CD4-positive, alpha-beta T cell treated with Interleukin-4 for 1 hour (primary cell): ENCODE results near the gene PNRC2.
"Not testable (repeated sequence)": the region's sequence is repeated elsewhere in the genome, so short reads cannot be mapped to it uniquely, and the experiment has no call there.

Experiments
- DNase-seq, 2 donors: peaks; one replicate each; pipeline ENCODE4 v3.0.0-alpha.2; 2020 to 2022

Gene PNRC2

DNA sequence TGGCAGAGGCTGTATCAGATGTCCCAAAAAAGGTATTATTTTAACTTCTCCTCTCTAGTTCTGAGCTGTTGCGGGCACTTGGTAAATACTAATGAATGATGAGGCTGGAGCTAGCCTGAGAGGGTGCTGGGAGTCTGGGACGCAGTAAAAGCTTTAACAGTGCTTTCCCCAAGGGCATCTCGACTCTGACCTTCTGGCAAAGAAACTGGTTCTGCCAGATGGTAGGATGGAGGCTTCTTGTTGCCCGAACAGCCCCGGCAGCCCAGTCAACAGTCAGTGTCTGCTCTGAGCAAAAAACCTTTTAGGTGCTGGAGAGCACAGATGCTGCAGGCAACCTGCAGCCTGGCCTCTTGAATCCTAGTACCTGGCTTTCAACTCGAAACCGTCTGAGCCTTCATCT lies 2.5 kb upstream of the PNRC2 start:
- no peak for DNase-seq

DNA sequence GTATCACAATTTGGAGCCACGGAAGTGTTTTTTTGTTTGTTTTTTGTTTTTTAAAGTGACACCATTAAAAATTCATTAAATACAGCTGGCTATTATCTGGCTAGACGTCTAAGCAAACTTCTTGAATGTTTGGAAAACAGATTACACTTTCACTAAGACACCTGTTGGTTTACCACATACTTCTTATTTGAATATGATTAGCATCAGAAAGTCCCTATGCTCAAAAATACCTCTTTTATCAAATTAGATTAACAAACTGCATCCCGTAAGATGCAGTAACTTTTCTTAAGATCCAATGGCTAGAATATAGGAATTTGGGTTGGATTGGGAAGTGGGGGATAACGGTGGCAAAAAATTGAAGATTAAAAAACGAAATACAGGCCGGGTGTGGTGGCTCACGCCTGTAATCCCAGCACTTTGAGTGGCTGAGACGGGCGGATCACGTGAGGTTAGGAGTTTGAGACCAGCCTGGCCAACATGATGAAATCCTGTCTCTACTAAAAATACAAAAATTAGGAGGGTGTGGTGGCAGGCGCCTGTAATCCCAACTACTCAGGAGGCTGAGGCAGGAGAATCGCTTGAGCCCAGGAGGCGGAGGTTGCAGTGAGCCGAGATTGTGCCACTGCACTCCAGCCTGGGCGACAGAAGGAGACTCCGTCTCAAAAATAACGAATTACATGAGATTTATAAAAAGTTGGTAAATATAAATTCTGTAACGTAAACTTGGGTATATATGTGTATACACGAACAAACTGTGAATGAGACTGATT lies 1.4 kb upstream of the PNRC2 start:
- DNase-seq = not testable (repeated sequence)

DNA sequence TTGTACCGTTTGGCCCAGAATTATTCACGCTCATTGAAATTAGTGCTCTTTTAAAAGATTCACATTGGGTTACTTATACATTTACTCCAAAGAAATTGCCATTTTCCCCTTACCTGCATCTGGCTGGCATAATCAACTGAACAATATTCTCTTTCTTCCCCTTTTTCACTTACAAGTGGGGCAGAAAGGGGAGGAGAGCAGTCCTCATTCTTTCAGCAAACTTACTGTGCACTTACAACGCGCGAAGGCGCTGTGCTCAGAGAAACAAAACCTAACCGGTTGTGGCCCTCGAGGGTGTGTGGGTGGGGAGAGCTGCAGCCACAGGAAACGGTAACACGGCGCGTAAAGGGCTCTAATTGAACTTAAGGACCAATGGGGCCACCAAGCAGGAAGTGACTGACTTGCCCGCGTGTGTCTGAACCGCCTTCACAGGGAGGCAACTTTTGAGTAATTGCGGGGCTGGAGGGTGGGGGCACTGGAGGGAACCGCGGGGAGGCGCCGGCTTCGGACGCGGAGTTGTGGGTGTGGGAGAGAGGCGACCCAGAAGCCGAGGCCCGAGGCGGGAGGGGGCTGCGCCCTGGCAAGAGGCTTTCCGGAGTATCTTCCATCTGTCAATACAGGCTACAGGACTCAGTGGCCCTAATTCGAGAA lies 693 bp upstream of the PNRC2 start:
- DNase-seq = peak; percentile 95

DNA sequence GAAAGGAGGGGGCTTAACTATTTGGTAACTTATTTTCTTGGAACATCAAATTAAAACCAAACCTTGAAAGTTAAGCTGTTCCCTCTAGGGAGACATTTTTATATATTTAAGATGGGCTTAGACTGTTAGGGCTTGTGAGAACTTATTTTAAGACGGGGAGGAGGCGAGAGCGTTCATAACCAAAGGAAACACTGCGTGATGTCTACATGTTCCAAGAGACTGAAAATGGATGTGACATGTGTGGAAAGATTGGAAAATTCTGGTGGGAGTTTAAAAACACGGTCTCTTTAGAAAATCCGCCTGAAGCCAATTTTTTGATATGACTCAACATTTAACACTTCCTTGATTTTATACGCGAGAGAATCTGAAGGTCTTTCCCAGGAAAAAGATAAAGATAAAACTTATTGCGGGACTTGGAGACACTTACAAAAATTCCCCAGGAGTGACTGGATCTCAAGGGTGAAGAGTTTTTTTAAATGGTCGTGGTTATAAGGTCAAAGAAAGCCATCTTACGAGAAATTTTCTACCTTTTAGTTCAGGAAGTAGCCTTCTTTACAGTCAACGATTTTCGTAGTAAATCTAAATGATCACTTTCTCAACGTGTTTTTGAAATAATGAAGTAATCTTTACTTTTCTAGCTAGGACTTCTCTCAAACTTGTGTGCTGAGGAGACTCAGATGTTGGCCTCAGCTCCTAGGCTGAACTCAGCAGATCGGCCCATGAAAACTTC lies 828 bp downstream of the PNRC2 start:
- peak in 1 of 2 donors; percentile 38 for DNase-seq

DNA sequence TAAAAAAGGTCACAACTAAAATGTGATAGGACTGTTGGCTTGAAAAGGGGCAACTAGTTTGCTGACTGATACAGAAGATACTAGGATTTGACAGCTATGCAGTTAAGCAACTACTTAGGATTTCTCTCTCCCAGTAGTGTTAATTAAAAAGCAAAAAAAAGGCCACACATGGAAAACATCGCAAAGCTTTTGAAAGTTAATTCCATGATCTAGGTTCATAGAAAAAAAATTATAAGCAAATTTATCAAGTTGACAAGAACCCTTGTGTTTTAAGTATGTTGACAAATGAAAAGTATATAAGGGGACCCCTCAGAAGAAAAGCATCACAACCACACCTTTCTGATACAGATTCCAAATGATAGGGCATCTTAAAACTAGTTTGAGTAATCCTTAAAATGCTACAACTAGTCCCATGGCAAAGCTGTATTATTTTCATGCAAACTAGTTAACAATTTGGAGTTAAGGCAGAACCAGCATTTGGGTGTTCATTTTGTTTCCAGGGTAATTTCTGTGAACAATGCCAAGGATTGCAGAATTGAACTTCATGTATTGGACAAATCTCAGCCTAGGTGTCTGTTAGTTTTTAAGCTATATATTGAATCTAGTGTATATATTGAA lies 4.1 kb downstream of the PNRC2 start:
- no peak for DNase-seq

DNA sequence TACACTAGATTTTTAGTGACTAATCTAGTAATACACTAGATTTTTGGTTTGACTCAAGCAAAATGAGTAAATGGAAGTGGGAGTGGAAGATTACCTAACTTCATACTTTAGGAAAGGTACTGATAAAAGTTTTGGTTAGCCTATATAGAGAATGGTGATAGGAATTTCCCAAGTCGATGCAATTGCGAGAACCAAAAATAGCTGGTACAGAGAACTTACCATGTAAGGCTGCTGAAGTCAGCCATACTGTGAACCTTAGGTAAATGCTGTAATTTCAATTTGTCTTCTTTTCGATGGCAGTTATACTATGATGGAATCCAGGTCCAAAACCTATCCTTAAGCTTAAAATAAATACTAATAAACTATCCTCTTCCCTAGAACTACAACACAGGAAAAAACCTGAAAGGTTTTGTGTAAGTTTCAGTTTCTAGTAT lies 4.6 kb downstream of the PNRC2 start:
- no peak for DNase-seq

DNA sequence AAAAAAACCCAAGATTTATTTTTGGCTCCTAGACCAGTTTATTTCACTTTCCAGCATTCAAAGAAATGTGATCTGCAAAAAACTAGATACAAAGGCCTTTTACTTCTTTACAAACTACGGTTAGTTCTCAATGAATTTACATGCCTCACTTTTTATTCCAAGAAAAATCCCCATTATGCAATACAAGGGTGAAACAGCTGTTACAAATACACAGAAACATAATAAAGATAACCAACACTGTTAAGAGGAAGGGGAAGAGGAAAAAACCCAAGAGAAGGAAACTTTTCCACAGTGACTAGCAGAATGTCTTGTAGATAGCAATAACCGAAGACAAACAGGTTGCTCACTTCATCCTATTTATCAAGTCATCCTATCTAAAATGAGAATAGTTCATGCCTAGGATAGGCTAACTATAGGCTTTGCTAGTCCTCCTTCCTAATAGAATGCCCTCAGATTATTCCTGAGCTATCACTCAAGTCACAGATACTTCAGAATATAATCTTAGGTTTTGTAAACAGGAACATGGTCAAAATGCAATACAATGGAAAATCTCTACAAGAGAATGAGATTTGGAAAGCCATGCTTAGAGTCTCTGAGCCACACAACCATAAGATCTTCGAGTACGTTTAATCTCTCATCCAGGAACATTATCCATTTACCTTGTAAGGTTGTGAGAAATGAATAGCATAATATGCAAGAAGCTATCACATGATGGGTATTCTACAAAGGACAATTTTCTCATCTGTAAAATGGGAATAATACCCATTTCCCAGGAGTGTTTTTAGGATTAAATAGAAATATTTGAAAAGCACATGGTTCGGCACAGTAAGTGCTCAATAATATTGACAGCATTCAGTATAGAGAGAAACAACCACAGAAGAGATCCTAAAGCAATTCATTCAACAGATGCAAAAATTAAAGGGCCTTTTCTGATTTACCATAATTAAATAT lies 5.4 kb downstream of the PNRC2 start:
- DNase-seq = no peak

DNA sequence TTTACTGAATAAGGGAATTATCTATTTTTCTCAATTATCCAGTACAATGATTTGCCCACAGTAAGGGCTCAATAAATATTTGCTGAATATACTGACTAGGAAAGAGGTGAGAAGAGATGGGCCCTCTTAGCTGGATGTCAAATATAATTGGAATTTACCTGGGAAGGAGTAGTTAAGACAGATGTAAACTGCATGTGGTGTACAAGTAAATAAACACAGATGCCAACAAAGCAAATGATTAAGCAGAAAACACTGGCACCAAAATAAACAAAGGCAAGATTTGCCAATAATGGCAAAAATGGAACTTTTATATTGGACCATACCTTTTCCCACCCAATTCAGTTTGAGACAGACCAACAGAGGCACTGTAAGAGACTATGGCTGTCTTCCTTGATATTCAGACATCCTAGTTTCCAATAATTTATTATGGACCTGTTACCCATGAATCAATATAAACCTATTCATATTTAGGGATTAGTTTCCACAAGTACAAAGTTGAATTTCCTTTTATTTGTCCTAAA lies 7.4 kb downstream of the PNRC2 start:
- DNase-seq = no peak

DNA sequence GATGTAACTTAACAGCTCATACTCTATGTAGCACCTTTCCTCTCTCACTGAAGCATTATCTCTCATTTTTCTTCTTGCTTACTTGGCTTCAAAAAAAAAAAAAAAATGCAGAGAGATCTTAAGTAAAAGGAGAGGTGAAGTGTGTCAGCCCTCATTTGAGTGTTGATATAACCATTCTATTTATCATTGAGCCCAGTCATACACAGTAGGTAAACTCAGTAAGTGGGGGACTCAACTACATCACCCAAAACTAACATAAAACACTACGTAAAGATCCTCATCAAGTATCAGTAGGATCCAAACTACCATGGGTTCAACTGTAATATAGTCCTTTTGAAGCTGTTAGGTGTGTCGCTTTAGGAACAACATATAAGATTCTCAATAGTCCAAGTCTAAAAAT lies 8.2 kb downstream of the PNRC2 start:
- no peak for DNase-seq

DNA sequence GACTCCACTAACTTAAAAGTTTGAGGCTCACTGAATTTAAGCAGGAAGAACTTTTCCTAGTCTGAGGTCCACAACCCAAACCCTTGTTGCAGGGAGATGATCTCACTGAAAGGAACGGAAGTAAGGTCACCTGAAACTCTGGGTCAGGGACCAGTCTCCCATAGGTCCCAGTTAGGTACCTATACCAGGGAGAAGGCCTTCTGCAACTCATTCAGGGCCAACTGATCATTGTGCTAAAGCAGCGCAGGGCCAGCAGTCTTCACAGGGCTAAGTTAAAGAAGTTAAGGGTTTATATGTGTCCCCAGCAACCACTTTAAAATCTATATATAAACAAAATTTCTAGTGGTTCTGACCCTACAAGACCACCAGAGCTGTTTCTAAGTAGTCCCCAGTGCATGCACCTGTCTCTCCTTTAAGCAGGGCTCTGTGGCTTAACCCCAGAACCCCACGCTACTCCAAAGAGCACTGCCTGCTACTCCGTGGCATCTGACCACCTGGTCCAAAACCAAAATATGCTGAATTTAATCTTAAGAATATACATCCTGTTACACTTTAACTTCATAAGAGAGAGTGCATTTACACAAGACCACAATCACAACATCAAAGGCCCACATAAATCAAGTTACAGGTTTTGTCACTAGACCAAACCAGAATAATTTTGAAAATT lies 17.7 kb downstream of the PNRC2 start:
- no peak for DNase-seq

DNA sequence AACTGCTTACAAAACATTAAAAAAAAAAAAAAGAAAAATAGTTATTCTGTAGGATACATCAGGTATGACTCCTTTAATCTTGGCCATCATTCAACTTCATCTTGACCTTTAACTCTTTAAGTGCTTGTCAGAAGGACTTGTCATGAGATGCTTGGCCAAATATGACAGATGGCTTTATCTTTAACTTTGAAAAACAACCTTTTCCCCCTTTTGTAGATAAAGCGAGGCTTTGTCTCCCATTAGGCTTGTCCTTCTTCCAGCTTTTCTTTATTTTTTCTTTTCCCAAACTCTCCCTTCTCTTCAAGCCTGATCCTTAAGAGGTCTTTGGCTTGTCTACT lies 18.2 kb downstream of the PNRC2 start:
- DNase-seq = no peak

DNA sequence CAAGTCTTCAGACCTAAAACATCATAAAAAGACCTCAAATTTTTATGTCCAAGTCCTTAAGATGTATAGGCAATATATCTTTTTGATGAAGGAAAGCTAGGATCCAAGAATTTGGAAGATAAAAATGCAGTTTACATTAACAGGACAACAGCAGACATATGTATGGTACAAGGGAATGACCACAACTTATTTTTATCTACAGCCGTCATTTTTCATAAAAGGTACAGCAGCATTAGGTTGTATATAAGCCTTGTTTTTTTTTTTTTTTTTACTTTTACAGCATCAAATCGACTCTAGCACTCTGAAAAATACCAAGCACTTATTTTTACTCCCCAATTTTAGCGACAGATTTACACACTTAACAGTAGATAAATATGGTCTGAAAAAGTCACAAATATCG lies 19.2 kb downstream of the PNRC2 start:
- no peak for DNase-seq

DNA sequence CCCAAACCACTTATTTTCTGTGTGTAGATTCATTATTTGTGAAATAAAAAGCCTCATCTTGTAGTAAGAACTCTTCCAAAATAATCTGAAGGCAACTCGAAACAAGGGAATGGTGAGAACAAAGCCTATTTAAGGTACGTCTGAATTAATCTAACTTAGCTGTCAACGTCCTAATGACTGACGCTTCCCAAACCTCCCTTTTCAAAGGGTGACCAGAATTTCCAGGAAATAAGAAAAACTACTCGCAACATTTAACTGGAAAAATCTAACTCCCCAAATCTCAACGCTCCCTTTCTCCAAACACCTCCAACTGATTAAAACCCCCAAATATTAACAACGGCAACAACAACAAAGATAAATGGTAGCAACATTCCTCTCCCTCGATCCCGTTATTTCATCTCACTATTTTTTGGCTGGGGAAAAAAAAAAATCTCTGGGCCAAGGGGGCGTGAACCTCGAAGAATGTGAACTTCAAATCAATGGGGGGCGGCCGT lies 19.8 kb downstream of the PNRC2 start:
- no peak for DNase-seq

DNA sequence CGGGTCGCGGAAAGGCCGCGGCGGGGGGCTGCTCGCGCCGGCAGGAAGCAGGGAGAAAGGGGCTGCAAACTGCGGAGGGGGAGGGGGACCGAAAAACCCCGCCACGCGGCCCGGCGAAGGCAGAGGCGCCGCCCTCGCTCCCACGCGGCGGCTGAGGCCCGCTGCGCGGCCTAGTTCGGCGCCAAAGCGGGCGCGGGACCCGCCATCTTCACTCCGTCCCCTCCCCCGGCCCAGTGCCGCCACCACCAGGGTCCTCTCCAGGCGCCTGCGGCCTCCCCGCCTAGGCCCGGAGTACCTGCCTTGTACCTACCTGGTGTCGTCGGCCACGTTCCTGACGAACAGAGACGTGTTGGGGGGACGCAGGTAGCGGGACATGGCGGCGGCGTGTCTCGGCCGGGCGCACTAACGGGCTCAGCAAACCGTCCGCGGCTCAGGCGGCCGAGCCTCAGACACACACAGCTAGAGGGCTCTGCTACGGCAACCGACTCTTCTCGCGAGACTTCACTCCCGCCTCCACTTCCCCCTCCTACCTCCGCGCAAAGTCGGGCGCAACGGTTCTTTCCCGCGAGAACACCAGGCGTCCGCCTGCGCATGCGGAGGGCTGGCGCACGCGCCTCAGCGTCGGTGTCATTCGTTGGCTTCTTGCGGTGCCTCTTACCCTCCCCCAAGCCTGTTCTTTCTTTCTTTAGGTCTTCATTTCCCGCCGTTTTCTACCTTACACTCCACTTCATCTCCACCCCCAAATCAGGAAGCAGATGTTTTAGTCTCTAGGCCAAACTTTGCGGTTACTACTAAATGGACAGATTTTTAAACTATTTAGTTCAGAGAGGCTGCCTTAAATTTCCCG lies 20.5 kb downstream of the PNRC2 start, which contains the start of gene SRSF10:
SRSF10 (minus strand) TSS at position 447 of the 847 bp plus-strand sequence; CDS start at position 375, 72 bp downstream.
- DNase-seq = peak; percentile 99

DNA sequence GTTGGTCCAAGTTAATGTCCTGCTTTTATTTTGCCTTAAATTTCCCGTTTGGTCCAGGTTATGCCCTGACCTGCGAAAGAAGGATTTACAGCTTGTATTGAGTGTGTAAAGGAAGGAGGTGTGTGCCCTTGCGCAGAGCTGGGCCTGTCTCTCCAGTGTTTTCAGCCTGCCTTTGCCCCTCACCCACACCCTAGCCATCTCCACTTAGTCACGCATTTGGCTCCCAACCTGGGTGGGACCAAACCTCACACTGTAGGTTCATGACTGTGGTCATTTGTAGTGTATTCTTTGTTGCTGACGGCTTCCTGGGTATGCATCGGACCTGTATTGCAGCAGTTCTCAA lies 21.1 kb downstream of the PNRC2 start:
- peak in 1 of 2 donors; percentile 39 for DNase-seq

DNA sequence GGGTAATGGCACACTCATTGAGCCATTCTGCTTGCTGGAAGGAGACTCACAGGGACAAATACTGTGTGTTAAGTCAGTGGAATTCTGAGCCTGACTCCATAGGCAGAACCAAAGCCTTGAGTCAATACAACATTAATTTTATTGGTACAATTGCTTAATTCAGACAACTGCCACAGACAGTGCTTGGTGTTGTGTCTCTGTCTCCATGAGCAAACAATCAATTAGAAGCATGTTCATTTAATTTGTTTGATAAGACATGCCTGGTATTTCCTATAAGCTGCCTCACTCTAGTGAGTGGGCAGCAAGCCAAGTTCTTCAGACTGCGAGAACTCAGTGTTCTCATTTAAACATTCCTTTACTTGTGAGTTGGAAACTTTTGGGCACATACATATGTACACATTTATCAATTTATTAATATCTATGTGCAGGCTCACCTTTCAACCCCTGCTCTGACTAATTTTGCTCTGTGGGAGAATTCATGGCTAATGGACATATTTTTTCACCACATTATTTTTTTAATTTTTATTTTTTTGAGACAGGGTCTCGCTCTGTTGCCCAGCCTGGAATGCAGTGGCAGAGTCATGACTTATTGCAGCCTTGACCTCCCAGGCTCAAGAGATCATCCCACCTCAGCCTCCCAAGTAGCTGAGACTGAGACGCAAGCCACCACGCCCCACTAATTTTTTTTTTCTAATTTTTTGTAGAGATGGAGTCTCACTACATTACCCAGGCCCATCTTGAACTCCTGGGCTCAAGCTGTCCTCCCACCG lies 25.0 kb downstream of the PNRC2 start:
- no peak for DNase-seq

DNA sequence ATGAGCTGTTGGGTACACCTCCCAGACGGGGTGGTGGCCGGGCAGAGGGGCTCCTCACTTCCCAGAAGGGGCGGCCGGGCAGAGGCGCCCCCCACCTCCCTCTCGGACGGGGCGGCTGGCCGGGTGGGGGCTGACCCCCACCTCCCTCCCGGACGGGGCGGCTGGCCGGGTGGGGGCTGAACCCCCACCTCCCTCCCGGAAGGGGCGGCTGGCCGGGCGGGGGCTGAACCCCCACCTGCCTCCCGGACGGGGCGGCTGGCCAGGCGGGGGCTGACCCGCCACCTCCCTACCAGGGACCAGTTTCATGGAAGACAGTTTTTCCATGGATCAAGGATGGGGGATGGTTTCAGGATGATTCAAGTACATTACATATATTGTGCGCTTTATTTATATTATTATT lies 27.4 kb downstream of the PNRC2 start:
- not testable (repeated sequence) for DNase-seq

DNA sequence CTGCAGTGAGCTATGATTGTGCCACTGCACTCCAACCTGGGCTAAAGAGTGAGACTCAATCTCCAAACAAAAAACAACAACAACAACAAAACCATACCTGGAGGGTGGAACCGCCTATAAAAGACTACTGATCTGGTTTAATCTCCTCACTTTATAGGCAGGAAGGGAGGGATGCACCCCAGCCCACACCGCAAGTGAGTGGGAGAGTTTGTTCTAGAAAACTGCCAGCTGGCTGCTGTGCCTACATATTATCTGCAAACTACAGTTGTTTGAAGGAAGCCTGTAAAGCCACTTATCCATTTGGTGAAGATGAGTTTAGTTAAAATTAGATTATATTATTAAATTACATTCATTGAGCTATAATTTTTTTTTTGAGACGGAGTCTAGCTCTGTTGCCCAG lies 29.6 kb downstream of the PNRC2 start:
- no peak for DNase-seq

DNA sequence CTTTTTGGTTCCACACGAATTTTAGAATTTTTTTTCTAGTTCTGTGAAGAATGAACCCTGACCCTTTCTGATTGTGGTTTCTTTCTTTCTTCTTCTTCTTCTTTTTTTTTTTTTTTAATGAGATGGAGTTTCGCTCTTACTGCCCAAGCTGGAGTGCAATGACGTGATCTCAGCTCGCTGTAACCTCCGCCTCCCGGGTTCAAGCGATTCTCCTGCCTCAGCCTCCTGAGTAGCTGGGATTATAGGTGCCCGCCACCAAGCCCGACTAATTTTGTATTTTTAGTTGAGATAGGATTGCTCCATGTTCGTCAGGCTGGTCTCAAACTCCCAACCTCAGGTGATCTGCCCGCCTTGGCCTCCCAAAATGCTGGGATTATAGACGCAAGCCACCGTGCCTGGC lies 32.4 kb downstream of the PNRC2 start:
- not testable (repeated sequence) for DNase-seq

DNA sequence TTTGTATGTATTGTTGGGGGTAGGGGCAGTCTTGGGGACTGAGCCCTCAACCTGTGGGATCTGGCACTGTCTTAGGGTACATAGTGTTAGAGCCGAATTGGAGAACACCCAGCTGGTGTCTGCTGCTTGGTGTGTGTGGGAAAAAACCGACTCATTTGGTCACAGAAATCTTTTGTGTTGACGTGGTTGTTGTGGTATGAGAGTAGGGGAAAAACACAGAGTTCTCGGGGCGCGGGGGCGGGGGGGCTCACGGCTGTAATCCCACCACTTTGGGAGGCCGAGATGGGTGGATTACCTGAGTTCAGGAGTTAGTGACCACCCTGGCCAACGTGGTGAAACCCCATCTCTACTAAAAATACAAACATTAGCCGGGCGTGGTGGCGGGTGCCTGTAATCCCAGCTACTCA lies 35.8 kb downstream of the PNRC2 start:
- no peak for DNase-seq
